Measurements from ENCODE around the gene BANF2.
"Not testable (repeated sequence)": the region's sequence is repeated elsewhere in the genome, so short reads cannot be mapped to it uniquely, and the experiment has no call there.

DNA sequence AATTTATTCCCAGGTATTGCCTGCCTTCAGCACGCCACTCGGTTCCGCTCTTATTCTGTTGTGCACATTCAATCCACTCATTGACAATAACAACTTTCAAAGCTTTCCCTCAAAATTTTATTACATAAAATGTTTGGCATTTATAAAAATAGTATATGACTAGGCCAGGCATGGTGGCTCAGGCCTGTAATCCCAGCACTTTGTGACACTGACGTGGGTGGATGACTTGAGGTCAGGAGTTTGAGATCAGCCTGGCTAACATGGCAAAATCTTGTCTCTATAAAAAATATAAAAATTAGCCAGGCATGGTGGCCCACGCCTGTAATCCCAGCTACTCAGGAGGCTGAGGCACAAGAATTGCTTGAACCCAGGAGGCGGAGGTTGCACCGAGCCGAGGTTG lies 70.0 kb downstream of the BANF2 start:
- not testable (repeated sequence) for TF ChIP-seq EZH2 (IDR thresholded peaks at IDR 0.05); POLR2AphosphoS5 (IDR thresholded peaks at IDR 0.05; ENCODE audit: borderline replicate concordance, low read depth, low read length); FOXP2 (optimal IDR thresholded peaks at IDR 0.05; ENCODE audit: control extremely low read depth, extremely low read length, insufficient read depth)
